Measurements from ENCODE around the gene WDR55. TPM values are rescaled to one million over a fixed set of nuclear protein-coding genes. Genes with fewer than 3 reads are reported as not detected.
A peak's percentile ranks its signal among the peaks of the same experiment; 100 is the strongest.

Gene WDR55
- total and polyA plus RNA-seq, 2 of the 13 experiments (the other 11 are each of a cell fraction or from before 2014, with no cell fraction given), result 17.7 to 18.2 TPM

- TF ChIP-seq CREB3 (CRISPR knock-in tag; IDR thresholded peaks at IDR 0.05) (no peak; the same call in 1 of the 2 replicates), PHB2 (IDR thresholded peaks at IDR 0.05; ENCODE audit: partially characterized antibody) (no peak), THRA (CRISPR knock-in tag; IDR thresholded peaks at IDR 0.05; ENCODE audit: borderline replicate concordance) (peak; percentile 38; the same call in 1 of the 2 replicates), RELA (CRISPR knock-in tag; IDR thresholded peaks at IDR 0.05) (0 out of 2 replicates have a peak, but pooled peaks have one; percentile 76), ZNF496 (CRISPR knock-in tag; IDR thresholded peaks at IDR 0.05; ENCODE audit: insufficient replicate concordance) (no peak), SAP130 (CRISPR knock-in tag; IDR thresholded peaks at IDR 0.05; ENCODE audit: low read depth) (peak; percentile 98), ZNF17 (CRISPR knock-in tag; IDR thresholded peaks at IDR 0.05) (no peak), ZNF180 (CRISPR knock-in tag; IDR thresholded peaks at IDR 0.05; ENCODE audit: borderline replicate concordance, low read depth) (no peak), ADNP (CRISPR knock-in tag; IDR thresholded peaks at IDR 0.05) (no peak), XBP1 (CRISPR knock-in tag; IDR thresholded peaks at IDR 0.05) (no peak; the same call in 1 of the 2 replicates), SAFB2 (CRISPR knock-in tag; IDR thresholded peaks at IDR 0.05; ENCODE audit: borderline replicate concordance, low read depth) (peak; percentile 63; the same call in 1 of the 2 replicates), NR1H2 (CRISPR knock-in tag; IDR thresholded peaks at IDR 0.05; ENCODE audit: borderline replicate concordance, low read depth) (no peak), ZNF879 (CRISPR knock-in tag; IDR thresholded peaks at IDR 0.05) (peak; percentile 81; the same call in 1 of the 2 replicates), ZFX (CRISPR knock-in tag; IDR thresholded peaks at IDR 0.05; ENCODE audit: low read depth) (peak; percentile 96), KDM5A (IDR thresholded peaks at IDR 0.05; ENCODE audit: borderline replicate concordance, low read length) (peak; percentile 93)
- TF ChIP-seq, protein P1, sequence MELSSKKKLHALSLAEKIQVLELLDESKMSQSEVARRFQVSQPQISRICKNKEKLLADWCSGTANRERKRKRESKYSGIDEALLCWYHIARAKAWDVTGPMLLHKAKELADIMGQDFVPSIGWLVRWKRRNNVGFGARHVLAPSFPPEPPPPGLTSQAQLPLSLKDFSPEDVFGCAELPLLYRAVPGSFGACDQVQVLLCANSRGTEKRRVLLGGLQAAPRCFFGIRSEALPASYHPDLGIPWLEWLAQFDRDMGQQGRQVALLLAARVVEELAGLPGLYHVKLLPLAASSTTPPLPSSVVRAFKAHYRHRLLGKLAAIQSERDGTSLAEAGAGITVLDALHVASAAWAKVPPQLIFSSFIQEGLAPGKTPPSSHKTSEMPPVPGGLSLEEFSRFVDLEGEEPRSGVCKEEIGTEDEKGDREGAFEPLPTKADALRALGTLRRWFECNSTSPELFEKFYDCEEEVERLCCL (CRISPR knock-in tag; IDR thresholded peaks at IDR 0.05; ENCODE audit: borderline replicate concordance), result peak; percentile 58; the same call in 1 of the 2 replicates
- TF ChIP-seq, protein P2, sequence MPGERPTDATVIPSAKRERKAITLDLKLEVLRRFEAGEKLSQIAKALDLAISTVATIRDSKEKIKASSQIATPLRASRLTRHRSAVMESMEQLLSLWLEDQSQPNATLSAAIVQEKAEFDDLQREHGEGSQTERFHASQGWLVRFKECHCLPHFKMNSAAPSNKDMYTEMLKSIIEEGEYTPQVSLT (CRISPR knock-in tag; IDR thresholded peaks at IDR 0.05; ENCODE audit: borderline replicate concordance, low read depth), result no peak
- TF ChIP-seq, protein P3, sequence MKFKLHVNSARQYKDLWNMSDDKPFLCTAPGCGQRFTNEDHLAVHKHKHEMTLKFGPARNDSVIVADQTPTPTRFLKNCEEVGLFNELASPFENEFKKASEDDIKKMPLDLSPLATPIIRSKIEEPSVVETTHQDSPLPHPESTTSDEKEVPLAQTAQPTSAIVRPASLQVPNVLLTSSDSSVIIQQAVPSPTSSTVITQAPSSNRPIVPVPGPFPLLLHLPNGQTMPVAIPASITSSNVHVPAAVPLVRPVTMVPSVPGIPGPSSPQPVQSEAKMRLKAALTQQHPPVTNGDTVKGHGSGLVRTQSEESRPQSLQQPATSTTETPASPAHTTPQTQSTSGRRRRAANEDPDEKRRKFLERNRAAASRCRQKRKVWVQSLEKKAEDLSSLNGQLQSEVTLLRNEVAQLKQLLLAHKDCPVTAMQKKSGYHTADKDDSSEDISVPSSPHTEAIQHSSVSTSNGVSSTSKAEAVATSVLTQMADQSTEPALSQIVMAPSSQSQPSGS (CRISPR knock-in tag; IDR thresholded peaks at IDR 0.05), result no peak; the same call in none of the 2 replicates
- TF ChIP-seq, protein P4, sequence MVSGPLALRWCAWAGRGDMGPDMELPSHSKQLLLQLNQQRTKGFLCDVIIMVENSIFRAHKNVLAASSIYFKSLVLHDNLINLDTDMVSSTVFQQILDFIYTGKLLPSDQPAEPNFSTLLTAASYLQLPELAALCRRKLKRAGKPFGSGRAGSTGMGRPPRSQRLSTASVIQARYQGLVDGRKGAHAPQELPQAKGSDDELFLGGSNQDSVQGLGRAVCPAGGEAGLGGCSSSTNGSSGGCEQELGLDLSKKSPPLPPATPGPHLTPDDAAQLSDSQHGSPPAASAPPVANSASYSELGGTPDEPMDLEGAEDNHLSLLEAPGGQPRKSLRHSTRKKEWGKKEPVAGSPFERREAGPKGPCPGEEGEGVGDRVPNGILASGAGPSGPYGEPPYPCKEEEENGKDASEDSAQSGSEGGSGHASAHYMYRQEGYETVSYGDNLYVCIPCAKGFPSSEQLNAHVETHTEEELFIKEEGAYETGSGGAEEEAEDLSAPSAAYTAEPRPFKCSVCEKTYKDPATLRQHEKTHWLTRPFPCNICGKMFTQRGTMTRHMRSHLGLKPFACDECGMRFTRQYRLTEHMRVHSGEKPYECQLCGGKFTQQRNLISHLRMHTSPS (CRISPR knock-in tag; IDR thresholded peaks at IDR 0.05; ENCODE audit: low read depth), result 0 out of 2 replicates have a peak, but pooled peaks have one; percentile 13
Measured at GRCh38 chr5:140690941-140691924, 26.5 kb downstream of the WDR55 start, which contains the start of the genes HARS1 and HARS2 (continued).

Measured in HepG2 (cell line).